Kidney epithelial cell (primary cell): Measurements from ENCODE around the gene MTUS2. TPM values are rescaled to one million over a fixed set of nuclear protein-coding genes. Genes with fewer than 3 reads are reported as not detected.

Experiments used
- DNase-seq: peaks from one replicate; pipeline ENCODE4 v3.0.0-alpha.2; 2010; ENCODE audit warnings: low read depth
- H3K27me3 ChIP-seq: 2 replicates; pipeline ENCODE4 v1.6.0; 2011; ENCODE audit warnings: low read length; ENCODE audit not compliant: control insufficient read depth, insufficient read depth
- H3K36me3 ChIP-seq: 2 replicates; pipeline ENCODE4 v1.5.1; 2011; ENCODE audit warnings: low read length; ENCODE audit not compliant: control insufficient read depth, insufficient read depth
- H3K4me3 ChIP-seq: 2 replicates; pipeline ENCODE4 v1.5.1; 2011; ENCODE audit warnings: low read depth, mild to moderate bottlenecking, control low read depth, low read length
- CTCF ChIP-seq: IDR thresholded peaks from 2 replicates; pipeline ENCODE4 v1.5.1; 2011; ENCODE audit warnings: mild to moderate bottlenecking, moderate library complexity, low read length, control low read depth, inconsistent platforms; ENCODE audit not compliant: insufficient read depth, poor library complexity, severe bottlenecking
- total RNA-seq: library from RNA; depleted of rRNA; stranded (reverse); fragments of >200 nt; gene quantifications from 2 replicates; pipeline ENCODE4 v1.2.3, GENCODE V29; 2015

MTUS2 gene
- total RNA-seq, 1 donor from 2014 or later = 0.25 TPM

GRCh38 chr13:29239653-29240525 lies 419.8 kb downstream of the MTUS2 start:
- no peak for TF ChIP-seq CTCF
- no peaks in the 10 kb centered on the region for H3K27me3 ChIP-seq
- H3K36me3 ChIP-seq = no peaks in the 10 kb centered on the region
- no peak overlapping the region for H3K4me3 ChIP-seq
- DNase-seq = no peak

- no peak for DNase-seq
- no peak overlapping the region for H3K4me3 ChIP-seq
- TF ChIP-seq CTCF = no peak
- H3K27me3 ChIP-seq = no peaks in the 10 kb centered on the region
- H3K36me3 ChIP-seq = no peaks in the 10 kb centered on the region
These were observed 434.7 kb downstream of the MTUS2 start for GRCh38 chr13:29254626-29255370.

- TF ChIP-seq CTCF = no peak
- DNase-seq = no peak
- Histone ChIP-seq H3K36me3 (no peaks in the 10 kb centered on the region), H3K4me3 (no peak overlapping the region), H3K27me3 (no peaks in the 10 kb centered on the region)
These were observed 435.4 kb downstream of the MTUS2 start for GRCh38 chr13:29255567-29255966.

GRCh38 chr13:29260684-29261083 lies 440.5 kb downstream of the MTUS2 start:
- no peaks in the 10 kb centered on the region for H3K36me3 ChIP-seq
- no peak overlapping the region for H3K4me3 ChIP-seq
- no peak for TF ChIP-seq CTCF
- H3K27me3 ChIP-seq = no peaks in the 10 kb centered on the region
- no peak for DNase-seq

- no peaks in the 10 kb centered on the region for H3K27me3 ChIP-seq
- DNase-seq = no peak
- no peak for TF ChIP-seq CTCF
- H3K4me3 ChIP-seq = no peak overlapping the region
- H3K36me3 ChIP-seq = no peaks in the 10 kb centered on the region
These were observed 446.1 kb downstream of the MTUS2 start for GRCh38 chr13:29266261-29266660.
